GM12874 (cell line): Measurements from ENCODE around the gene ZBTB16.

Experiments
- TF ChIP-seq, protein P1 (sequence below): IDR thresholded peaks from 2 replicates; pipeline ENCODE4 v1.5.1; 2011; ENCODE audit warnings: low read depth, mild to moderate bottlenecking, control low read depth, low read length, moderate library complexity; ENCODE audit not compliant: insufficient read depth

Gene ZBTB16

DNA sequence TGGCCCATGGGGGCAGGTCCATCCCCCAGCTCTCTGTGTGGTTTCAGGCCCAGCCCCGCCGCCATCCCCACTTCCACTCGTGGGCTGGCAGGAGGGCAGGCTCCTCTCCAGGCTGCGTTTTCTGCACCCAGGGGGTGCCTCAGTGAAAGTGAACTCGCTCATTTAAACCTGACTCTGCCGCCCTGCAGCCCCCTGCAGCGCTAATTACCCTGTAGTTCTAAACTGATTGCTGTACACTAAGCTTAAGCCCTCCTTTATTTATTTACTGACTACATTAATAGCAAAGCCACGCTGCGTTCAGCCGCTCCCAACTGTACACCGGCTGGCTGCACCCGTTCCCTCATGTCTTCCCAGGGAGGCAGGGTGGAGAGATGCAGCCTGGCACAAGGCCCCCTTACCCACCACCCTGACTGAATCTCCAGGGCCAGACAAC lies 200.1 kb downstream of the ZBTB16 start:
- TF ChIP-seq, protein P1, sequence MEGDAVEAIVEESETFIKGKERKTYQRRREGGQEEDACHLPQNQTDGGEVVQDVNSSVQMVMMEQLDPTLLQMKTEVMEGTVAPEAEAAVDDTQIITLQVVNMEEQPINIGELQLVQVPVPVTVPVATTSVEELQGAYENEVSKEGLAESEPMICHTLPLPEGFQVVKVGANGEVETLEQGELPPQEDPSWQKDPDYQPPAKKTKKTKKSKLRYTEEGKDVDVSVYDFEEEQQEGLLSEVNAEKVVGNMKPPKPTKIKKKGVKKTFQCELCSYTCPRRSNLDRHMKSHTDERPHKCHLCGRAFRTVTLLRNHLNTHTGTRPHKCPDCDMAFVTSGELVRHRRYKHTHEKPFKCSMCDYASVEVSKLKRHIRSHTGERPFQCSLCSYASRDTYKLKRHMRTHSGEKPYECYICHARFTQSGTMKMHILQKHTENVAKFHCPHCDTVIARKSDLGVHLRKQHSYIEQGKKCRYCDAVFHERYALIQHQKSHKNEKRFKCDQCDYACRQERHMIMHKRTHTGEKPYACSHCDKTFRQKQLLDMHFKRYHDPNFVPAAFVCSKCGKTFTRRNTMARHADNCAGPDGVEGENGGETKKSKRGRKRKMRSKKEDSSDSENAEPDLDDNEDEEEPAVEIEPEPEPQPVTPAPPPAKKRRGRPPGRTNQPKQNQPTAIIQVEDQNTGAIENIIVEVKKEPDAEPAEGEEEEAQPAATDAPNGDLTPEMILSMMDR: no peak

DNA sequence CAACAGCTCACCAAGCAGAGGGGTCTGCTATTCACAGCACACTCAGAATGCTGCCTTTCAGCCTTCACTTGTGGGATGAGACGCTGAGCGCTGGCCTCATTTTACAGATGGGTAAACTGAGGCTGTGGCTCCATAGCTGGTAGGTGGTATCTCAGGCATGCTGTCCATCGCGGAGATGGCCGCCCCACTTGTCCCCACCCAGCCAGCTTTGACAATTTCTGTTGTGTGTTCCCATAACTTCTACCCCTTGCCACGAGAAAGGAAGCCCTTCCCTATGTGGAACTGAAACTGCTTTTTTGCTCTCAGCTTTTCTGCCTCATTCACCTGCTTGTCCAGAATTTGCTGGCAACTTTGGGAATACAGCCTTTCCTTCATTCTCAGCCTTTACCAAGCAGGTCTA lies 200.6 kb downstream of the ZBTB16 start:
- TF ChIP-seq, protein P1: no peak

DNA sequence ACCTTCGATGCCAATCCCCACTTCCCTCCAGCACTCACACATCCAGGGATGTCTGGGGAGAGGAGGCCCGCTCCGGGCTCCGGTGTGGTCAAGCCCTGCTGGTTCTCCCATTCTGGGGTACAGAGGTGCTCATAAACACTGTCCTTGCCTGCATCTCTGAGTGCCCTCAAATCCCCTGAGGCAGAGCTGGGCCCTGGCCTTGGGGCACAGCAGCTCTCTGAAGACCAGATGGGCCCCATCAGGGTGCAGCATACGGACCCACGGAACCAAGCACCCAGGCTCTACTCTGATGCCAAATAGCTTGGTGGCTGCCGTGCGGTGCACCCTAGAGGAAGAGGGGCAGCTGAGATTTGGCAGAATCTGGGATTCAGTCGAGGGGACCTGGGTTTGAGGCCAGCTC lies 201.0 kb downstream of the ZBTB16 start:
- TF ChIP-seq, protein P1: no peak

DNA sequence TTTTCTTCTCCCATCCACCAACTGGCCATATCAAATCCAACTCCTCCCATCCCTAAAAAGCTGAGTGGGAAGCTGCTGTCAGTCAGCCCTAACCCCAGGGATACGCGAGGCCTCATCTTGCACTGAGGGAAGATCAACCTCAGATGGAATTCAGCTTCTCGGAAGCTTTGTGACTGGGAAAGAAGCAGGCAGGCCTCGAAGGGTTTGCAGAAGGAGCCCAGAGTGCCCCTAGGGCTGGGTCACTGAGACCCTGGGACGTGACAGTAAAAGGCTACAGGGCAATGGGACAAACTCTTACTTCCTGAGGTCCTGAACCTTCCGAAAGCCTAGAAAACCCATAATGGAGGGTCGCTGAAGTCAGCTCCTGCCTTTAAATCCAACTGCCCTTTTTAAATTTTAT lies 202.3 kb downstream of the ZBTB16 start:
- TF ChIP-seq, protein P1: no peak

DNA sequence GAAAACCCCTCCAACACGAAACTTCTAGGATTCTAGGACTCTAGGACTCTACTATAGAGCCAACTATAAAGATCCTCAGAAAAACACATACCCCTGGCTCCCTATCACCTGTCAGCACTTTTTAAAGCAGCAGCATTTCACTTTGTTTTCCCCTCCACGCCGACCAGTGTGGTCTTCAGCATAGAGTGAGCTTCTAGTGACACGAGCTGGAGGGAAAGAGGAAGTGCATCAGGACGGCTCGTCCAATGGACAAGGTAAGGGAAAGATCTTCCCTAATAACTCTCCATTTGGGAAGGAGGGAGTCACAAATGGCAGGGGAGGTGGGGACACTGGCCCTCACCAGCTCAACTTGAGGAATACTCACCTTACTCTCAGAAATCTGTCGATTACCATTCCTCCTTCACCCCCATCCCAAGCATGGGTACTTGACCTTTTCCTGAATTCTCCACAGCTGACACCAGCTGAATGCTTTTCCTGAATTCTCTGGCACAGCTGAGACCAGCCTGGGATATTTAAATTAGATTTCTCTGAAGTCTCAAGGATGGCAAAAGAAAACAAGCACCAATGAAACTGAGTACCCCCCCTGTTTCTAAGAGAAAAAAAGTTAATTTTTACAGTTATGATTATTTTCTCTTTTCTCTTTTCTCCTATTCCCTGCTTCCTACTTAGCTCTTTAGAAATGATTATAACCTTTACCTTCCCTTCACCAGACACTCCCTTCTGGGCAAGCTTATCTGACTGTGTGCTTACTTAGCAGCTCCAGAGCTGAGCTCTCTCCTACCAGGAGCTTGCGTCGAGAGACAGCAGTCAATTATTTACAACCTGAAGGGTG lies 203.4 kb downstream of the ZBTB16 start:
- TF ChIP-seq, protein P1: 0 out of 2 replicates have a peak, but pooled peaks have one; percentile 17

DNA sequence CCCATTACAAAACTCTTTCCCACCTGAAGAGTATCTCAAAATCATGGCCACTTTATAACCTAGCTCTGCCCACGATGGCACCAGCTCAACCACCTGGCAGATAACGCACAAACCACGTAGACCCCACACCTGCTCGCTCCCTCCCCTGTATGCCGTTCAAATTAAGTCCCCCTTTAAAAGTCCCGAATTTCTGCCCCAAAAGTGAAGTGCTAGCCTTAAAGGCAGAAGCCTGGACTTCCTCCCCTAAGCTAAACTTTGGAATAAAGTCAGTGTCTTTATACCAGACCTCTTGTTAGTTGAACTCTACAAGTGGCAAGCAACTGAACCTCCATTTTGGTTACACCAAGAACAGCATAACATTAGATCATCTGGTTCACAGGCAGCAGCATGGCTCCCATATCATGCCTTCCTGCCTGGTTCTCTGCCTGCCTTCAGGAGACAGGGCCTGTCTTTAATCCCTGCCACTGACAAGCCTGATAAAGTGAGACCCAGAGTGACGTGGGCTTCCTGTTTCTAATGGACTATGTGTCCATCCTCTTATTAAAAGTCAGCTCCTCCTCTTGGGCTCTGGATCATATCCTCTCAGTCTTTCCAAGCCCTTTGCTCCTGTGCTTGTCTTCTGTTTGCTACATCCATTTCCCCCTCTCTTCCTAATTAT lies 204.1 kb downstream of the ZBTB16 start:
- TF ChIP-seq, protein P1: no peak

DNA sequence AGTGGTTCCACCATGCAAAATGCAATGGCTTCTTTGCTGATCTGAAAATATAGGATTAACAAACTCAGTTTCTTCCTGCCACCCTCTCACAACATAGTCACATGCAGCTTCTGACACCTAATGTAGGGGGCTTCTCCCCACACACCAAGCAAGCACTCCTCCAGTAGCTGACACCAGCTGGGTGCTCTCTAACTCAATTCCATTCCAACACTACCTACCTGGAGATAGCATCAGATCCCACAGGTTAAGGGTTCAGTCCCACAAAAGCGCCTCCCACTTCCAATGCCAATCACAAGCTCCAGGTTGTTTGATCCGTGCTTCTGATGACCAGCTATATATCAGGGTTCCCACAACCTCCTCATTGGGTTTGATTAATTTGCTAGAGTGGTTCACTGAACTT lies 204.9 kb downstream of the ZBTB16 start:
- TF ChIP-seq, protein P1: no peak
